ENCODE results near the gene SLC22A23. TPM values are rescaled to one million over a fixed set of nuclear protein-coding genes. Genes with fewer than 3 reads are reported as not detected.
A peak's percentile ranks its signal among the peaks of the same experiment; 100 is the strongest.

SLC22A23 gene
- total RNA-seq, 1 donor from 2014 or later, result 19.4 TPM

DNA sequence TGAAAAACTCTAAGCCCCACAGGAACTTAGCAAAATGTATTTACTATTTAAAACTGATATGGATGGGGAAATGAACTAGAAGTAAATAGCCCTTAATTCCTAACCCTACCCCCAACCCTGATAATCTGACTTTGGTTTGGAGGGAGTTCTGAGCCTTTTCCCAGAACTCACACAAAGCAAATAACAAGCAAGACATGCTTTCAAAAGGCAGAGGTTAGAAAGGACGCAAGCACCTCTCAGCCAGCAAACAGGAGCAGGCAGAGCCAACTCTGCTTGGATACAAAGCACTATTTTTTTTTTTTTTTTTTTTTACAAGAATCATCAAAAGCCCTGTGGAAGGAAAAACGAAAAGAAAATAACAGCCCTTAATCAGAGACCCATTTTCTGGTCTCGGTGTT is 58.7 kb downstream of the SLC22A23 start:
- H3K4me1 Mint-ChIP-seq (ENCODE audit: low read depth), result peaks cover 44% of the 10 kb centered on the region
- no peak overlapping the region for H3K4me3 Mint-ChIP-seq (ENCODE audit: low read depth)
- H3K36me3 Mint-ChIP-seq (ENCODE audit: insufficient read depth), result peaks cover 2% of the 10 kb centered on the region
- H3K9me3 Mint-ChIP-seq (ENCODE audit: low read depth), result no peaks in the 10 kb centered on the region
- peak overlapping the region; percentile 23 for H3K27ac Mint-ChIP-seq
- TF ChIP-seq, protein P1, sequence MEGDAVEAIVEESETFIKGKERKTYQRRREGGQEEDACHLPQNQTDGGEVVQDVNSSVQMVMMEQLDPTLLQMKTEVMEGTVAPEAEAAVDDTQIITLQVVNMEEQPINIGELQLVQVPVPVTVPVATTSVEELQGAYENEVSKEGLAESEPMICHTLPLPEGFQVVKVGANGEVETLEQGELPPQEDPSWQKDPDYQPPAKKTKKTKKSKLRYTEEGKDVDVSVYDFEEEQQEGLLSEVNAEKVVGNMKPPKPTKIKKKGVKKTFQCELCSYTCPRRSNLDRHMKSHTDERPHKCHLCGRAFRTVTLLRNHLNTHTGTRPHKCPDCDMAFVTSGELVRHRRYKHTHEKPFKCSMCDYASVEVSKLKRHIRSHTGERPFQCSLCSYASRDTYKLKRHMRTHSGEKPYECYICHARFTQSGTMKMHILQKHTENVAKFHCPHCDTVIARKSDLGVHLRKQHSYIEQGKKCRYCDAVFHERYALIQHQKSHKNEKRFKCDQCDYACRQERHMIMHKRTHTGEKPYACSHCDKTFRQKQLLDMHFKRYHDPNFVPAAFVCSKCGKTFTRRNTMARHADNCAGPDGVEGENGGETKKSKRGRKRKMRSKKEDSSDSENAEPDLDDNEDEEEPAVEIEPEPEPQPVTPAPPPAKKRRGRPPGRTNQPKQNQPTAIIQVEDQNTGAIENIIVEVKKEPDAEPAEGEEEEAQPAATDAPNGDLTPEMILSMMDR (IDR thresholded peaks at IDR 0.05; ENCODE audit: unreplicated experiment), result no peak
- H3K27me3 Mint-ChIP-seq, result no peaks in the 10 kb centered on the region
- DNase-seq (ENCODE audit: low spot score, unreplicated experiment), result no peak

DNA sequence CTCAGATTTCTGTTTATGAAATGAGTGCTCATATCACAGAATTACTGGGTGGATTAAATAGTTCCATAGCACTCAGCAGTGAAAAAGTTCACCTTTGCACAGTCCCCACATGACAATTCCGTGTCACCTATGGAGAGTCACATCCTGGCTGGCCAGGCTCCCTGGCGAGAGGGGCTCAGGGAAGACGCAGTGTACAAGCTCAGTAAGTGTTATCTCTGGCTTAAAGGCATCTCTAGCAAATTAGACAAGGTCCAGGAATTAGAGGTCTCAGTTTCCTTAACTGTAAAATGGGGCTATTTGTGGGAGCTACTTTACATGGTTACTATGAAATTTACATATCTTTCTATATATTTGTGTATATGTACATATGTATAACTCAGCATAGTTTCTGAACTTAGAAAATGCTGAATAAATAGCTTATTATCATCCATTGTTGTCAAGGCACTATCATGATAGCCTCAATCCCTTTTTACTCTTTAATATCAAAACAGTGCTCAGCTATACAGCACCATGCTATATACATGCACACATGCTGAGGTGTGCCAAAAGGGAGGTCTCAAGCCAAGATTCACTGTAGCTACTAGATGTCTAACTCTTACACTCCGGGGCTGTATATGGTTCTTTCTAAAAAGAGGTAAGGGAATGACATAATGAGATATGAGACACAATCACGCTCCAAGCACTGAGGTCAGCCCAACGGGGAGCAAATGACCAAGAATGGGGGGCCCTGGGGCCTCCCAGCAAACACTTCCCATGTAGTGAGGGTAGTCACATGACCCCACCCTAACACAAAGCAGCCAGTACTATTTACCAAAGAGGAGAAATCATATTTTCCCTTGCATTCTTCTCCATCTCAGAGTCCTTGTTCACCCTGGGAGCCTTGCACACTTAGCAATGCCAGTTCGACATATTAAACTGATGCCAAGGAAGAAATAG is 59.4 kb downstream of the SLC22A23 start:
- no peaks in the 10 kb centered on the region for H3K9me3 Mint-ChIP-seq (ENCODE audit: low read depth)
- H3K27ac Mint-ChIP-seq, result peak overlapping the region; percentile 39
- peaks cover 2% of the 10 kb centered on the region for H3K36me3 Mint-ChIP-seq (ENCODE audit: insufficient read depth)
- no peak for DNase-seq (ENCODE audit: low spot score, unreplicated experiment)
- no peak overlapping the region for H3K4me3 Mint-ChIP-seq (ENCODE audit: low read depth)
- TF ChIP-seq, protein P1 (IDR thresholded peaks at IDR 0.05; ENCODE audit: unreplicated experiment), result no peak
- no peaks in the 10 kb centered on the region for H3K27me3 Mint-ChIP-seq
- H3K4me1 Mint-ChIP-seq (ENCODE audit: low read depth), result peaks cover 37% of the 10 kb centered on the region

DNA sequence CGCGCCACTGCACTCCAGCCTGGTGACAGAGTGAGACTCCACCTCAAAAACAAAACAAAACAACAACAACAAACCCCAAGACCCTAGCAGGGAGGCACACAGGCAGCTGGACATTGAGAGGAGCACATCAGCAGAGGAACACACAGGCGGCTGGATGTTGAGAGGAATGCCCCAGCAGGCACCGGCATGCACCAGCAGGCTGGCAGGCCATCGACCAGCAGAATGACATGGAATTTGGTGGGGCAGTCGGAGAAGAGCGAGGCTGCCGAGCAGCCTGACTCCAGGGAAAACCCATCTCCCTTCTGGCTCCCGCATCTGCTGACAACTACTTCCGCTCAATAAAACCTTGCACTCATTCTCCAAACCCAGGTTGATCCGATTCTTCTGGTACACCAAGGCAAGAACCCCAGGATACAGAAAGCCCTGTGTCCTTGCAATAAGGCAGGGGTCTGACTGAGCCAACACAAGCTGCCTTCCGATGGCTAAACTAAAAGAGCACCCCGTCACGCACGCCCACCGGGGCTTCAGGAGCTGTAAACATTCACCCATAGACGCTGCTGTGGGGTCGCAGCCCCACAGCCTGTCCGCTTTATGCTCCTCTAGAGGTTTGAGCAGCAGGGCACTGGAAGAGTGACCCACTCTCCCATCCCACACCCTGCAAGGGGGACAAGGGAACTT is 60.2 kb downstream of the SLC22A23 start:
- peaks cover 2% of the 10 kb centered on the region for H3K36me3 Mint-ChIP-seq (ENCODE audit: insufficient read depth)
- H3K4me1 Mint-ChIP-seq (ENCODE audit: low read depth), result peaks cover 30% of the 10 kb centered on the region
- no peak for DNase-seq (ENCODE audit: low spot score, unreplicated experiment)
- TF ChIP-seq, protein P1 (IDR thresholded peaks at IDR 0.05; ENCODE audit: unreplicated experiment), result no peak
- H3K27ac Mint-ChIP-seq, result peak overlapping the region; percentile 48
- H3K4me3 Mint-ChIP-seq (ENCODE audit: low read depth), result no peak overlapping the region
- no peaks in the 10 kb centered on the region for H3K27me3 Mint-ChIP-seq
- H3K9me3 Mint-ChIP-seq (ENCODE audit: low read depth), result no peaks in the 10 kb centered on the region

DNA sequence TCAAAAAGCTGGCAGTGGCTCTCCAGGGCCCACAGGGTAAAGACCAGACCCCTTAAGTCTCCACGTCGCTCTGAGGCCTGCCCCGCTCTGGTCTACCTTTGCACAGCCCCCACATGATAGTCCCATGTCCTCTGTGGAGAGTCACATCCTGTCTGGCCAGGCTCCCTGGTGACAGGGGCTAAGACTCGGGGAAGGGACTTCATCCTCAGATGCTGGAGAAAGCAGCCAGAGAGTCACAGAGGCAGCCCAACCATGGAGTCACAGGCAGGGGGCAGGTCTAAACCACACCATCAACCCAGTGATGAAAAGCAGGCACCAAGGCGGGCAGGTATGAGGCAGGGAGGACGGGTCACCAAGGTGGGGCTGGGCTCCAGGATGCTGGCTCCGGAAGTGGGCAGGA is 62.2 kb downstream of the SLC22A23 start:
- Mint-ChIP-seq H3K36me3 (ENCODE audit: insufficient read depth) (no peaks in the 10 kb centered on the region), H3K9me3 (ENCODE audit: low read depth) (no peaks in the 10 kb centered on the region), H3K4me3 (ENCODE audit: low read depth) (no peak overlapping the region), H3K27ac (no peak overlapping the region), H3K27me3 (no peaks in the 10 kb centered on the region), H3K4me1 (ENCODE audit: low read depth) (peaks cover 22% of the 10 kb centered on the region)
- DNase-seq (ENCODE audit: low spot score, unreplicated experiment), result no peak
- TF ChIP-seq, protein P1 (IDR thresholded peaks at IDR 0.05; ENCODE audit: unreplicated experiment), result no peak

DNA sequence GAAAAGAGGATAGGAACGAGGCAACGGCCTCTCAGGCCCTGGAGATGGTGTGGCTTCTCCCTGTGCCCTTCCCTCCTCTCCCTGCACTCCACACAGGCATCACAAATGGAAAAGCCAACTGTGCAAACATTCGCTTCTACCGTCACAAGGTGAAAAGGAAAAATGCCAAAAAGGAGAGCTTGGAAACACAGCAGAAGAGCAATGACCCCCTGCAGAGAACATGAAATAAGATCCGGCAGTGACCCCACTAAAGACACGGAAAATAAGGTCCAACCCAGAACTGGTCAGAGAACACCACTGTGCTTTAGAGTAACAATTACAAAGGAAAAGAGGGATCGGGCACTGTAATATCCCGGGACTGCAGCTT is 63.0 kb downstream of the SLC22A23 start:
- no peak for DNase-seq (ENCODE audit: low spot score, unreplicated experiment)
- no peak overlapping the region for H3K27ac Mint-ChIP-seq

More for the DNA sequence above, 63.0 kb downstream of the SLC22A23 start:
- Mint-ChIP-seq H3K4me1 (ENCODE audit: low read depth) (peaks cover 14% of the 10 kb centered on the region), H3K36me3 (ENCODE audit: insufficient read depth) (no peaks in the 10 kb centered on the region), H3K4me3 (ENCODE audit: low read depth) (no peak overlapping the region), H3K9me3 (ENCODE audit: low read depth) (no peaks in the 10 kb centered on the region), H3K27me3 (no peaks in the 10 kb centered on the region)
- TF ChIP-seq, protein P1 (IDR thresholded peaks at IDR 0.05; ENCODE audit: unreplicated experiment), result no peak
